Epithelial cell of esophagus (primary cell): Measurements from ENCODE around the gene KPNA4.
"Not testable (repeated sequence)": the region's sequence is repeated elsewhere in the genome, so short reads cannot be mapped to it uniquely, and the experiment has no call there.

Experiments used
- DNase-seq: peaks from one replicate; pipeline ENCODE4 v3.0.0; 2010; ENCODE audit warnings: low read depth
- H3K4me3 ChIP-seq: 2 replicates; pipeline ENCODE4 v1.5.1; 2011; ENCODE audit warnings: mild to moderate bottlenecking, low read length, control low read depth
- TF ChIP-seq, protein P1 (sequence below): IDR thresholded peaks from 2 replicates; pipeline ENCODE4 v1.5.1; 2011; ENCODE audit warnings: low read depth, mild to moderate bottlenecking, low read length, control low read depth, inconsistent platforms; ENCODE audit not compliant: insufficient read depth; ENCODE audit errors: missing control alignments

Gene KPNA4

DNA sequence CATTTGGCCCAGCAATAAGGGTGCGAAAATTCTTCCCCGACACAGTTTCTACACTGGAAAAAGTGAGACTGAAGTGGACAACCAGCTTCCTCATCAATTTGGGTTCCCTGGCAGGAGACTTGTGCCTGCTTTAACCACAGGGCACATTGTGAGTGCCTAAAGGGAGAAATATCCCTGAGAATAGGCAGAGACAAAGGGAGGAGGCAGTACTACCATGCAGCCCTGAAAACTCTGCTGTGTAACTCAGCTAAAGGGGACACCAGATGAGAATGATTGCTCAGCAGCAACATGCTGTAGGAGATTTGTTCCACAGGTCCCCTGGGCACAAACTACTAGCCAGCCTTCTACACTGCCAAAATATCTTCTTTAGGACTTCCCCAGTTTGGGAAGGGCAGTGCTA, 15.6 kb upstream of the KPNA4 start:
- DNase-seq: no peak
- H3K4me3 ChIP-seq: no peak overlapping the region
- TF ChIP-seq, protein P1, sequence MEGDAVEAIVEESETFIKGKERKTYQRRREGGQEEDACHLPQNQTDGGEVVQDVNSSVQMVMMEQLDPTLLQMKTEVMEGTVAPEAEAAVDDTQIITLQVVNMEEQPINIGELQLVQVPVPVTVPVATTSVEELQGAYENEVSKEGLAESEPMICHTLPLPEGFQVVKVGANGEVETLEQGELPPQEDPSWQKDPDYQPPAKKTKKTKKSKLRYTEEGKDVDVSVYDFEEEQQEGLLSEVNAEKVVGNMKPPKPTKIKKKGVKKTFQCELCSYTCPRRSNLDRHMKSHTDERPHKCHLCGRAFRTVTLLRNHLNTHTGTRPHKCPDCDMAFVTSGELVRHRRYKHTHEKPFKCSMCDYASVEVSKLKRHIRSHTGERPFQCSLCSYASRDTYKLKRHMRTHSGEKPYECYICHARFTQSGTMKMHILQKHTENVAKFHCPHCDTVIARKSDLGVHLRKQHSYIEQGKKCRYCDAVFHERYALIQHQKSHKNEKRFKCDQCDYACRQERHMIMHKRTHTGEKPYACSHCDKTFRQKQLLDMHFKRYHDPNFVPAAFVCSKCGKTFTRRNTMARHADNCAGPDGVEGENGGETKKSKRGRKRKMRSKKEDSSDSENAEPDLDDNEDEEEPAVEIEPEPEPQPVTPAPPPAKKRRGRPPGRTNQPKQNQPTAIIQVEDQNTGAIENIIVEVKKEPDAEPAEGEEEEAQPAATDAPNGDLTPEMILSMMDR: no peak

DNA sequence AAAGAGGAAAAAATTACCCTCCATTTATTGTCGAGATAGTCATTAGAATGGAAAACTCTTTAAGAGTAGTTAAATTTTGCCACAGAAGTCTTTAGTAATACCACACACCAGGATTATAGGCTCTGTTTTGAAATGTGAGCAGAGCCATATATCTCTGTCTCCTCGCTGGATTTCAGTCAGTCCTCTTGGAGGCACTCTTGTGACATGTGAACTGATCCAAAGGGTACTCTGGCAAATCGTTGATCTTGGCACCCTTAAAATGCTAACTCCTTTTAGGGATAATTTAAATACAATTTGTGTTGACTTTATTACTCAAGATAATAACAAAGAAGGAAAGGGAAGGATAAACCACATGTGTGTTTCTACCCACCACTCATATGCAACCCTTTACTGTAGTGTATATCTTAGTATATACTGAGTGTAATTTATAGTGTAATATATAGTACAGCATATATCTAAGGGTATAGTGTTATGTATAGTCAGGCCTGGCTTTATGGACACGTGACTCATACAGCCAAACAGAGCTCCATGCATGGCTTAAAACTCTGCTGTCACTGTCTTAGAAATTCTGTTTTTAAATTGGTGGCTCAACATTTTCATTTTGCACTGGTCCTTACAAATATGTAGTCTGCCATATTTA, 12.3 kb upstream of the KPNA4 start:
- peak; percentile 50 for DNase-seq
- TF ChIP-seq, protein P1: peak; percentile 53
- no peak overlapping the region for H3K4me3 ChIP-seq

DNA sequence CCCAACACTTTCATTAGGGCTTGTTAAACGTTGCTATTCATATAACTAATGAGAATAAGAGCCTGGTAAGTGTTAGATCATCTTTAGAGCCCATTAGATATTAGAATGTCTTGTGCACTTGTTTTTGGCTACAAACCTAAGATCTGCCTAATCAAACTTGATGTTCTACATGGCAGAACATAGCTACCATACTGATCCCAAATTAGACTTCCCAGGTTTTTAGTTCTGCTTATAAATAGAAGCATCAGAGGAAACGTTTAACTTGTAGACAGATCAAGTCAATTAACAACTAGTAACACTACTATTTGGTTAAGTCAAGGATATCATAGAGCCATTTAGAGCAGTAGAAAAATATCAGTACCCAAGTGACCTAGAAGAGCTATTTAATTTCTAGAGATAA, 11.7 kb upstream of the KPNA4 start:
- TF ChIP-seq, protein P1: no peak
- DNase-seq: no peak
- no peak overlapping the region for H3K4me3 ChIP-seq

DNA sequence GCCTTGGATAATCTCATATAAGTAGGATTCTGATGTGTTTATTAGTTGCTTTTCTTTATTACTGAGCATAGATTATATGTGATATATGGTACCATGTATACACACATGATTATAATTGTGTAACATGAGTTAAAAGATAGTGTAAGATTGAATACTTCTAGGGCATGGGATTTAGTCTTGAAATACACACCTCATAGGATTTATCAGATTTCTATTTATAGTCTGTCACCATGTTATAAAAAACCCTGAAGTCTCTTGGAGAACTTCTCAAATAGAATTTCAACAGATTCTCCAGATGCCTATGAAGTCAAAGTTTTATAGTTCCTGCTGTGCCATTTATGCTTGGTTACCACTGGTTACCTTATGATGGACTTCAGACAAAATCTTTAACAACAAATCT, 11.2 kb upstream of the KPNA4 start:
- no peak overlapping the region for H3K4me3 ChIP-seq
- DNase-seq: no peak
- TF ChIP-seq, protein P1: no peak

DNA sequence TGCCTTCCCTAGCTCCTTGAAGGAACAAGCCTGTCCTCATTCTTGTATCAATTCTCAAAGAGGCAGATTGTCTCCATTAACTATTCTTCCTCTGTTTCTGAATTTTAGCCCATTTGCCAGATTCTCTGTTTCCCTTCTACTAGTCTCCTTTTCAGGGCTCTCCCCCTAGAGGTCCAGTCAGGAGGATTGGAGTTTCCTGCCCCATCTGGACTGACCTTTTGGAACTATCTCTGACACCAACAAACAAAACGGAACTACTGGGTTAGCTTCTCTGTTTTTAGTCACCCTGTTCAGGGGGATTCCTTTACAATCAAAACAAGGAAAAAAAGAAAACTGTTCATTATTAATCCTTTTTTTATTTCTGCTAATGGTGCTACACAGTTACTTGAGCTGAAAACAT, 10.2 kb upstream of the KPNA4 start:
- no peak overlapping the region for H3K4me3 ChIP-seq
- TF ChIP-seq, protein P1: no peak
- DNase-seq: no peak

DNA sequence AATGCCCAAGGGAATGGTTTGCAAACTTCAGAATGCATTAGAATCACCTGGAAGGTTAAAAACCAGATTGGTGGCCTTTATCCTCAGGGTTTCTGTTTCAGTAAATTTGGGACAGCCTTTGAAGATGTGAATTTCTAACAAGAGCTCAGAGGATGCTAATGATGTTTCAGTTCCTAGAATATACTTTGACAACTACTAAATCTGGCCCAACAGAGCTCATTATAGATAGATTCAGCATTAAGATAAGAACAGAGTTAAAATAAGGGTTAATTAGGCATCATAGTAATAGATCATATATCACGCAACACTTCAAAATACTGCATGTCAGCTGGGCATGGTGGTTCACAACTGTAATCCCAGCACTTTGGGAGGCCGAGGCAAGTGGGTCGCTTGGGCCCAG, 9.3 kb upstream of the KPNA4 start:
- DNase-seq: no peak
- H3K4me3 ChIP-seq: no peak overlapping the region
- TF ChIP-seq, protein P1: no peak

DNA sequence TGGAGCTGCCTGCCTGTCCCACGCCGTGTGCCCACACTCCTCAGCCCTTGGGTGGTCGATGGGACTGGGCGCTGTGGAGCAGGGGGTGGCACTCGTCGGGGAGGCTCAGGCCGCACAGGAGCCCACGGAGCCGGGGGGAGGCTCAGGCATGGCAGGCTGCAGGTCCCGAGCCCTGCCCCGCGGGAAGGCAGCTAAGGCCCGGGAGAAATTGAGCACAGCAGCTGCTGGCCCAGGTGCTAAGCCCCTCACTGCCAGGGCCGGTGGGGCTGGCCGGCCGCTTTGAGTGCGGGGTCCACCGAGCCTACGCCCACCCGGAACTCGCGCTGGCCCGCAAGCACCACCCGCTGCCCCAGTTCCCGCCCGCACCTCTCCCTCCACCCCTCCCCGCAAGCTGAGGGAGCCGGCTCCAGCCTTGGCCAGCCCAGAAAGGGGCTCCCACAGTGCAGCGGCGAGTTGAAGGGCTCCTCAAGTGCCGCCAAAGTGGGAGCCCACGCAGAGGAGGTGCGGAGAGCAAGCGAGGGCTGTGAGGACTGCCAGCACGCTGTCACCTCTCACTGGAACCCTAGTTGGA, 8.7 kb upstream of the KPNA4 start:
- H3K4me3 ChIP-seq, DNase-seq: not testable (repeated sequence)
